NCI-H2107 (cell line): ENCODE data around the gene HKDC1.

ENCODE experiments used
- DNase-seq: peaks from one replicate; lab custom pipeline; 2025; lab: John Stamatoyannopoulos, UW

The HKDC1 gene

GRCh38 chr10:69217119-69217754 is 2.9 kb upstream of the HKDC1 start:
- no peak for DNase-seq

GRCh38 chr10:69218831-69219230 is 1.3 kb upstream of the HKDC1 start:
- no peak for DNase-seq

- no peak for DNase-seq
Observed at GRCh38 chr10:69220507-69220906, 375 bp downstream of the HKDC1 start.

GRCh38 chr10:69222157-69223027 is 2.3 kb downstream of the HKDC1 start:
- DNase-seq, result peak; percentile 8

- DNase-seq, result no peak
Observed at GRCh38 chr10:69223028-69223342, 2.9 kb downstream of the HKDC1 start.

GRCh38 chr10:69224862-69225657 is 4.9 kb downstream of the HKDC1 start:
- no peak for DNase-seq

- DNase-seq, result no peak
Observed at GRCh38 chr10:69225681-69226080, 5.5 kb downstream of the HKDC1 start.

GRCh38 chr10:69226919-69227450 is 6.9 kb downstream of the HKDC1 start:
- DNase-seq, result no peak

- no peak for DNase-seq
Observed at GRCh38 chr10:69228151-69228550, 8.0 kb downstream of the HKDC1 start.

GRCh38 chr10:69229616-69229916 is 9.4 kb downstream of the HKDC1 start:
- no peak for DNase-seq

GRCh38 chr10:69230128-69230527 is 10.0 kb downstream of the HKDC1 start:
- DNase-seq, result no peak

- no peak for DNase-seq
Observed at GRCh38 chr10:69232252-69232651, 12.1 kb downstream of the HKDC1 start.

GRCh38 chr10:69232736-69233480 is 12.8 kb downstream of the HKDC1 start:
- DNase-seq, result no peak

GRCh38 chr10:69234447-69234846 is 14.3 kb downstream of the HKDC1 start:
- DNase-seq, result no peak

GRCh38 chr10:69237528-69238159 is 17.5 kb downstream of the HKDC1 start:
- peak; percentile 63 for DNase-seq

- no peak for DNase-seq
Observed at GRCh38 chr10:69239136-69239535, 19.0 kb downstream of the HKDC1 start.

GRCh38 chr10:69239816-69240434 is 19.8 kb downstream of the HKDC1 start:
- no peak for DNase-seq

GRCh38 chr10:69240455-69240854 is 20.3 kb downstream of the HKDC1 start:
- no peak for DNase-seq

GRCh38 chr10:69241575-69241974 is 21.4 kb downstream of the HKDC1 start:
- no peak for DNase-seq

GRCh38 chr10:69242040-69242851 is 22.1 kb downstream of the HKDC1 start:
- no peak for DNase-seq
